Measurements from ENCODE around the gene WASHC3. TPM values are rescaled to one million over a fixed set of nuclear protein-coding genes. Genes with fewer than 3 reads are reported as not detected.

Gene WASHC3, protein sequence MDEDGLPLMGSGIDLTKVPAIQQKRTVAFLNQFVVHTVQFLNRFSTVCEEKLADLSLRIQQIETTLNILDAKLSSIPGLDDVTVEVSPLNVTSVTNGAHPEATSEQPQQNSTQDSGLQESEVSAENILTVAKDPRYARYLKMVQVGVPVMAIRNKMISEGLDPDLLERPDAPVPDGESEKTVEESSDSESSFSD
- total RNA-seq, result 10 to 100 TPM; 40.0 to 42.0 TPM
- polyA plus RNA-seq, result 101 TPM

DNA sequence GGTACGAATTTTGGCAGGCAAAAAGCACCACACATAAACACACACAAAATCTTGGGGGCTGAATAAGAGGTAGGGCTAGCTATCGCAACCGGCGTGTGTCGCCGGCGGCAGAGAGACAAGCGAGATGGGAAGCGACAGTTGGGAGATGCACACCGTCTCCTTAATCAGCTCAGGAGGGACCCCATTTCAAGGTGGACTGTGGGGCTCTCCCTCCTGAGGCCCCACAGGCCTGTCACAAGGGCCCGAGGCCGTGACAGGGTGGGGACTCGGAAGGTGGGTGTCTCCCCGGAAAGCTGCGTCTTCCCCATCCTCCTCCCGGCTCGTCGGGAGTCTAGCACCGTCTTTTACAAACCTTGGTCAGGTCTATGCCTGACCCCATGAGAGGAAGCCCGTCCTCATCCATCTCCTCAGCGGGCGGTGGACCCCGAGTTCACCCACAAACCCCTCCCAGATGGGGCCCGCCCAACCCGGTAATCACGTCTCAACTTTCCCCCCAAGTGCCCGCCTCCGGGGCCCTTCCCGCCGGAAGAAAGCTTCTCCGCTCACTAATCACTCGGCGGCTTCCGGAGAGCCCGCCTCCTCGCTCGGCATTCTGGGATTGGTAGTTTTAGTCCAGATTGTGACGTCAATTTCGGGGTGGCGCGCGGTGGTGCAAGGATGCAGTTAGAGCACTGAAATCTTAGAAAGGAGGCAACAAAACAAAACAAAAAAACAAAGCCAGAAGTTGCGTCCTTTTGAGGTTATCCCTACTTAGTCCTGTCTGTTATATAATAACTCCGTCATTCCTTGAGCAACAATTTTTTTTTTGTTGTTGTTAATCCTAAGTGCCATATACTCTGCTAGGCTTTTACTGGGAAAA lies at the start of gene WASHC3:
Gene WASHC3 (minus strand): TSS at position 432 of the 859 bp plus-strand sequence. CDS start 29 bp downstream, at position 403.
- H3K4me3 ChIP-seq (ENCODE audit: low read length), result peak within 1 kb of the TSS; percentile 96
- ChIA-PET CTCF (interaction anchor here (1.1 to 1.2 kb wide), 2 partner anchors 20 to 93 kb away, joined by 3 to 5 read pairs; no protein-coding TSS in a partner anchor), POLR2A (interaction anchor here (0.6 to 1.5 kb wide), 6 partner anchors 14 to 231 kb away, joined by 3 to 7 read pairs (median 4); partner anchors contain the start of genes GNPTAB, NUP37 and PARPBP)
- peak within 1 kb of the TSS; percentile 89 to 98 (median 95) for H3K4me3 Mint-ChIP-seq
- peaks cover 13% of the 10 kb centered on the region for H3K36me3 ChIP-seq (ENCODE audit: insufficient read depth, low read length)
- H3K27me3 Mint-ChIP-seq, result peaks cover 0 to 11% of the 10 kb centered on the region in 2 donors
- no peaks in the 10 kb centered on the region for H3K9me3 Mint-ChIP-seq
- peaks cover 8 to 38% (median 11%) of the 10 kb centered on the region in 3 donors for H3K36me3 Mint-ChIP-seq
- no peaks in the 10 kb centered on the region for H3K9me3 ChIP-seq (ENCODE audit: low read length)
- H3K4me1 ChIP-seq (ENCODE audit: insufficient read depth, low read length), result peaks cover 30% of the 10 kb centered on the region
- H3K4me1 Mint-ChIP-seq, result peaks cover 22 to 51% (median 49%) of the 10 kb centered on the region in 3 donors
- peak within 1 kb of the TSS; percentile 95 for H3K27ac ChIP-seq (ENCODE audit: low read depth, low read length)
- DNase-seq, result peak; percentile 91 to 96 (median 93)
- H3K27ac Mint-ChIP-seq, result peak within 1 kb of the TSS; percentile 95 to 100 (median 98)
- H3K27me3 ChIP-seq (ENCODE audit: insufficient read depth, low read length, poor library complexity, severe bottlenecking), result no peaks in the 10 kb centered on the region

DNA sequence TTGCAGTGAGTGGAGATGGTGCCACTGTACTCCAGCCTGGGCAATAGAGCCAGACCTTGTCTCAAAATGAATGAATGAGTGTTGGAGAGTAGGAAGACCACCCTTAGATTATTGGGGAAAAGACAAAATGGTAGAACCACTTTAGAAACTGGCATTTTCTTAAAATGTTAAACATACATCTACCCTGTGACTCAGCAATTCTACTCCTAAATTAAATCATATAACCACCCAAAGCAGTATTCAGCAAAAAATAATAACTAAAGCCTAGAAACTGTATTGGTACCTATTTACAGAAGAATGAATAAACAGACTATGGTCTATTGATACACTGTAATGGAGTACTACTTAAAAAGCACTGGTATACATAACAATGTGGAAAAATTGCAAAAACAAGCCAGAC lies 49.0 kb upstream of the WASHC3 start:
- POLR2A ChIA-PET, result no interaction called here
- CTCF ChIA-PET, result no interaction called here
- H3K36me3 ChIP-seq (ENCODE audit: insufficient read depth, low read length), result peaks cover 17% of the 10 kb centered on the region

DNA sequence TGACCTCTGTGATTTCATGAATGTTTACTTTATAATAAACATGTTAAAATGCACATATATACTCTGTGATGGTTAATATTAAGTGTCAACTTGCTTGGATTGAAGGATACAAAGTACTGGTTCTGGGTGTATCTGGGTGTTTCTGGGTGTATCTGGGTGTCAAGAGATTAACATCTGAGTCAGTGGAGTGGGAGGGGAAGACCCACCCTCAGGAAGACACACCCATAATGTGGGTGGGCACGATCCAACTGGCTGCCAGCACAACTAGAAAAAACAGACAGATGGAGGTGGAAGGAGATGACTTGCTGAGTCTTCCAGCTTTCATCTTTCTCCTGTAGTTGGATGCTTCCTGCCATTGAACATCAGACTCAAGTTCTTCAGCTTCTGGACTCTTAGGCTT lies 46.2 kb upstream of the WASHC3 start:
- POLR2A ChIA-PET, result no interaction called here
- CTCF ChIA-PET, result no interaction called here
- H3K9me3 ChIP-seq (ENCODE audit: low read length), result no peaks in the 10 kb centered on the region
- H3K4me1 Mint-ChIP-seq, result peaks cover 9 to 20% (median 12%) of the 10 kb centered on the region in 3 donors
- H3K36me3 Mint-ChIP-seq, result peaks cover 43 to 84% (median 52%) of the 10 kb centered on the region in 3 donors
- no peak overlapping the region for H3K27ac ChIP-seq (ENCODE audit: low read depth, low read length)
- no peak for DNase-seq
- H3K27me3 ChIP-seq (ENCODE audit: insufficient read depth, low read length, poor library complexity, severe bottlenecking), result no peaks in the 10 kb centered on the region
- H3K9me3 Mint-ChIP-seq, result no peaks in the 10 kb centered on the region
- H3K36me3 ChIP-seq (ENCODE audit: insufficient read depth, low read length), result peaks cover 17% of the 10 kb centered on the region
- H3K4me3 Mint-ChIP-seq, result no peak overlapping the region
- H3K4me1 ChIP-seq (ENCODE audit: insufficient read depth, low read length), result no peaks in the 10 kb centered on the region
- H3K4me3 ChIP-seq (ENCODE audit: low read length), result no peak overlapping the region
- H3K27me3 Mint-ChIP-seq, result no peaks in the 10 kb centered on the region
- peak overlapping the region in 1 of 8 donors; percentile 58 for H3K27ac Mint-ChIP-seq

More for the DNA sequence above, 49.0 kb upstream of the WASHC3 start:
- H3K4me1 Mint-ChIP-seq, result peaks cover 14 to 24% (median 23%) of the 10 kb centered on the region in 3 donors
- no peak overlapping the region for H3K4me3 ChIP-seq (ENCODE audit: low read length)
- no peak overlapping the region for H3K27ac ChIP-seq (ENCODE audit: low read depth, low read length)
- no peak overlapping the region for H3K27ac Mint-ChIP-seq
- no peaks in the 10 kb centered on the region for H3K27me3 ChIP-seq (ENCODE audit: insufficient read depth, low read length, poor library complexity, severe bottlenecking)
- H3K27me3 Mint-ChIP-seq, result no peaks in the 10 kb centered on the region
- H3K4me3 Mint-ChIP-seq, result no peak overlapping the region
- H3K36me3 Mint-ChIP-seq, result peaks cover 35 to 75% (median 39%) of the 10 kb centered on the region in 3 donors
- no peaks in the 10 kb centered on the region for H3K9me3 Mint-ChIP-seq
- no peaks in the 10 kb centered on the region for H3K4me1 ChIP-seq (ENCODE audit: insufficient read depth, low read length)
- no peak for DNase-seq
- H3K9me3 ChIP-seq (ENCODE audit: low read length), result no peaks in the 10 kb centered on the region

DNA sequence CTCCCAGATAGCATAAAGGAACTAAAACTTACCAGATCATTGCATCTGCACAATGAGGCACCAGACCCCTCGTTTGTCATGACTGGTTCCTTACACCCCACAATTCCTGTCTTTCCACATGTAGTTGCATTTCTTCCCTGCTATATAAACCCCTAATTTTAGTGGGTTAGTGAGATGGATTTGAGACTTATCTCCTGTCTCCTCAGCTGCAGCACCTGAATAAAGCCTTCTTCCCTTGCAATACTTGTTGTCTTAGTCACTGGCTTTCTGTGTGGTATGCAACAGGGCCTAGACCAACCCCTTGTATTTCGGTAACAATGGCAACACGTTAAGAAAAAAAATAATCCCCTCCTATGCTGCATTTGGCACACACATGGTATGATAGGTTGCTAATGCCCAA lies 45.1 kb upstream of the WASHC3 start:
- H3K36me3 Mint-ChIP-seq, result peaks cover 46 to 86% (median 60%) of the 10 kb centered on the region in 3 donors

DNA sequence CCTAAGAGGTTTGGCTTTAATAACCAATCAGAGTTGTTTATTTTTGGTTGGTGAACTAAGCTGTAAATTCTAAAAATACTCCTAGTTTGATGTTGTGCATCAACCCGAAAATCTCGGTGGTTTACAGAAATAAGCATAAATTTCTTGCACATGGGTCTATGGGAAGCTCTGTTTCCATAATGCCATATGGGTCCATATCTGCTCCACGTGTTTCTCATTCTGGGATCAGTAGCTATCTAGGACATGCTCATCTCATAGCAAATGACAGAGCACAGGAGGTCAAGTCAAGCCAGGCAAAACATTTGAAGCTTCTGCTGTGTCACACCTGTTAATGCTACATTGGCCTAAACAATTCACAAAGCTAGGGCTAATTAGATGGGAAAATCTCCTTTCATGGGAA lies 35.1 kb upstream of the WASHC3 start:
- peaks cover 0 to 2% (median 0%) of the 10 kb centered on the region in 3 donors for H3K4me1 Mint-ChIP-seq
- Histone ChIP-seq H3K4me3 (ENCODE audit: low read length) (no peak overlapping the region), H3K9me3 (ENCODE audit: low read length) (no peaks in the 10 kb centered on the region), H3K27ac (ENCODE audit: low read depth, low read length) (no peak overlapping the region), H3K36me3 (ENCODE audit: insufficient read depth, low read length) (no peaks in the 10 kb centered on the region), H3K4me1 (ENCODE audit: insufficient read depth, low read length) (no peaks in the 10 kb centered on the region), H3K27me3 (ENCODE audit: insufficient read depth, low read length, poor library complexity, severe bottlenecking) (no peaks in the 10 kb centered on the region)
- no peaks in the 10 kb centered on the region for H3K9me3 Mint-ChIP-seq
- ChIA-PET POLR2A (no interaction called here), CTCF (no interaction called here)
- peaks cover 4 to 59% (median 11%) of the 10 kb centered on the region in 3 donors for H3K36me3 Mint-ChIP-seq
- H3K27me3 Mint-ChIP-seq, result no peaks in the 10 kb centered on the region
- DNase-seq, result no peak
- no peak overlapping the region for H3K27ac Mint-ChIP-seq
- H3K4me3 Mint-ChIP-seq, result no peak overlapping the region

More for the DNA sequence above, 45.1 kb upstream of the WASHC3 start:
- Histone ChIP-seq H3K27me3 (ENCODE audit: insufficient read depth, low read length, poor library complexity, severe bottlenecking) (no peaks in the 10 kb centered on the region), H3K9me3 (ENCODE audit: low read length) (no peaks in the 10 kb centered on the region), H3K4me3 (ENCODE audit: low read length) (no peak overlapping the region), H3K36me3 (ENCODE audit: insufficient read depth, low read length) (peaks cover 17% of the 10 kb centered on the region), H3K27ac (ENCODE audit: low read depth, low read length) (no peak overlapping the region), H3K4me1 (ENCODE audit: insufficient read depth, low read length) (no peaks in the 10 kb centered on the region)
- no peaks in the 10 kb centered on the region for H3K9me3 Mint-ChIP-seq
- no peaks in the 10 kb centered on the region for H3K27me3 Mint-ChIP-seq
- H3K27ac Mint-ChIP-seq, result no peak overlapping the region
- CTCF ChIA-PET, result no interaction called here
- no peak overlapping the region for H3K4me3 Mint-ChIP-seq
- POLR2A ChIA-PET, result no interaction called here
- no peak for DNase-seq
- peaks cover 9 to 20% (median 12%) of the 10 kb centered on the region in 3 donors for H3K4me1 Mint-ChIP-seq

DNA sequence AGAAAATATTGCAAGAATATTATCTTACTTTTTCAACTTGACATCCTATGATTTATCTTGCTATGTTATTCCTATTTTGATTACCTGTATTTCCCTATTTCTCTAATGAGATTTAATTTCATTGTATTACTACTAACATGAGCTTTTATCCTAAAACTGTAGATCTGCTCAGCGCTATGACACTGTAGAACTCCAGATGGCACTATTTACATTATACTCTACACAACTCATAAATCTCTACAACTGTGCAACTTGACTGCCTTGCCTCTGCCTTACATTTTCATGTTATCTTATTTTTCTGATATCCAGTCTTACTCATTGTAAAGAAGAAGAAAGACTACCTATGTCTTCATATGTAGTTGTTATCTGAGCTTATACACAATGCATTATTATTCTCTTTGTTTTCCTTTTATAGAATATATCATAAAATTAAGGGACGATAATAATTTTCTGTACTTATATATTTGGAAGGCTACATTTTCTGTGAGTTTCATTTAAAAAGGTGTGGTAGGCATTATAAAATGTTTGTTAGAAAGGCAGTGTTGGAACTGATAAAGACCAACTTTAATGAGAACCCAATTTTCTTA lies 34.0 kb upstream of the WASHC3 start:
- ChIA-PET POLR2A (no interaction called here), CTCF (no interaction called here)
- H3K4me3 Mint-ChIP-seq, result no peak overlapping the region
- no peak overlapping the region for H3K27ac ChIP-seq (ENCODE audit: low read depth, low read length)
- H3K4me1 ChIP-seq (ENCODE audit: insufficient read depth, low read length), result no peaks in the 10 kb centered on the region
- peaks cover 0 to 2% (median 0%) of the 10 kb centered on the region in 3 donors for H3K4me1 Mint-ChIP-seq
- peak overlapping the region in 1 of 8 donors; percentile 35 for H3K27ac Mint-ChIP-seq
- H3K27me3 Mint-ChIP-seq, result no peaks in the 10 kb centered on the region
- H3K36me3 ChIP-seq (ENCODE audit: insufficient read depth, low read length), result no peaks in the 10 kb centered on the region
- no peaks in the 10 kb centered on the region for H3K9me3 ChIP-seq (ENCODE audit: low read length)
- H3K4me3 ChIP-seq (ENCODE audit: low read length), result no peak overlapping the region
- H3K36me3 Mint-ChIP-seq, result peaks cover 4 to 59% (median 9%) of the 10 kb centered on the region in 3 donors
- DNase-seq, result no peak
- no peaks in the 10 kb centered on the region for H3K27me3 ChIP-seq (ENCODE audit: insufficient read depth, low read length, poor library complexity, severe bottlenecking)
- no peaks in the 10 kb centered on the region for H3K9me3 Mint-ChIP-seq

DNA sequence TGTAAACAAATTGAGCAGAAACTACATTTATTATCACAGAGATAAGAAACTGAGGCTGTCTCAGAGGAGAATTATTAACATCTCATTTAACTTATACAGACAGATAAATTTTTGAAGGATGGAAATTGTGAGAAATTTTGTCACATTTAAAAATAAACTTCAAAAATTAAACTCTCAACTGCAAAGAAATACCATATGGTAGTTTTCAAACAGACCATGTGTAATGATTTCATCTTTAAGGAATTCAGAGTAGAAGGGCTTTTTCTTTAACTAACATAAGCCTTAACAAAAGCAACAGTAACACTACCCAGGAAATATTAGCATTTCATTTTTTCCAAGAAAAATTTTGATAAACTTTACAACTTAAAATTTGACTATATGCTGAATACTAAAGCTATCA lies 31.5 kb upstream of the WASHC3 start:
- H3K4me1 Mint-ChIP-seq, result peaks cover 0 to 2% (median 0%) of the 10 kb centered on the region in 3 donors
- no peak for DNase-seq
- no peaks in the 10 kb centered on the region for H3K27me3 Mint-ChIP-seq
- H3K36me3 Mint-ChIP-seq, result peaks cover 6 to 46% (median 9%) of the 10 kb centered on the region in 3 donors
- no peaks in the 10 kb centered on the region for H3K9me3 ChIP-seq (ENCODE audit: low read length)
- H3K36me3 ChIP-seq (ENCODE audit: insufficient read depth, low read length), result no peaks in the 10 kb centered on the region
- H3K27me3 ChIP-seq (ENCODE audit: insufficient read depth, low read length, poor library complexity, severe bottlenecking), result no peaks in the 10 kb centered on the region
- ChIA-PET POLR2A (no interaction called here), CTCF (no interaction called here)
- no peak overlapping the region for H3K4me3 Mint-ChIP-seq
- H3K4me1 ChIP-seq (ENCODE audit: insufficient read depth, low read length), result no peaks in the 10 kb centered on the region
- no peaks in the 10 kb centered on the region for H3K9me3 Mint-ChIP-seq
- no peak overlapping the region for H3K27ac ChIP-seq (ENCODE audit: low read depth, low read length)
- peak overlapping the region in 2 of 8 donors; percentile 36 to 46 for H3K27ac Mint-ChIP-seq
- no peak overlapping the region for H3K4me3 ChIP-seq (ENCODE audit: low read length)

Measured in CD8-positive, alpha-beta memory T cell (primary cell).